Kasumi-1 (cell line): ENCODE data around the gene HLA-C.
"Not testable (repeated sequence)": the region's sequence is repeated elsewhere in the genome, so short reads cannot be mapped to it uniquely, and the experiment has no call there.

Experiments
- DNase-seq, 2 experiments: peaks; one replicate each; lab custom pipeline; 2025; lab: John Stamatoyannopoulos, UW

Gene HLA-C

GRCh38 chr6:31270788-31271640, 878 bp downstream of the HLA-C start:
- no peak for DNase-seq

DNA sequence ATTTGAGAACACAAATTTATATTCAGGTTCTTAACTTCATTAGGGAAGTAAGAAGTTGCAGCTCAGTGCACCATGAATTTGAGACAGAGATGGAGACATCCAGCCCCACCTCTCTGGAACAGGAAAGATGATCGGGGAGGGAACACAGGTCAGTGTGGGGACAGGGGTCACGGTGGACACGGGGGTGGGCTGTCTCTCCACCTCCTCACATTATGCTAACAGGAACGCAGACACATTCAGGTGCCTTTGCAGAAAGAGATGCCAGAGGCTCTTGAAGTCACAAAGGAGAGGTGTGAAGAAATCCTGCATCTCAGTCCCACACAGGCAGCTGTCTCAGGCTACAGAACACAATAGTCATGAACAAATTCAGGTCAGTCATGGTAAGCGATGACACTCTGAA, 3.1 kb downstream of the HLA-C start:
- DNase-seq = no peak

DNA sequence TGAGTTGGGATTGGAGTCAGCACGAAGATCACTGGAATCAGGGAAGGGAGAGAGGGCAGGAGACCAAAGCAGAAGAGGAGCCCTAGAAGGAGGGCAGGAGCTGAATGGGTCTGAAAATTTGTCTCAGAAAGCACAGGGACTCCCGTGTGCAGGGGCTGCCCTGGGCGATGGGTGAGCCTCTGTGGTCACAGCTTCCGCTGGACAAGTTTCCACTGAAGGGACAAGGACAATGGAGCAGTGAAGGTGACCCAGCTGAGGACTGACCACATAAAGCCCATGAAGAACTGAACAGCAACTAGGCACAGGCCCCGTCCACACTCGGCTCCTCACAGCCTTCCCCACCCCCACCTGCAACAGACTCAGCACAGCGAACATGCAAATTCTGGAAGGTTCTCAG, 3.5 kb downstream of the HLA-C start:
- DNase-seq = no peak

DNA sequence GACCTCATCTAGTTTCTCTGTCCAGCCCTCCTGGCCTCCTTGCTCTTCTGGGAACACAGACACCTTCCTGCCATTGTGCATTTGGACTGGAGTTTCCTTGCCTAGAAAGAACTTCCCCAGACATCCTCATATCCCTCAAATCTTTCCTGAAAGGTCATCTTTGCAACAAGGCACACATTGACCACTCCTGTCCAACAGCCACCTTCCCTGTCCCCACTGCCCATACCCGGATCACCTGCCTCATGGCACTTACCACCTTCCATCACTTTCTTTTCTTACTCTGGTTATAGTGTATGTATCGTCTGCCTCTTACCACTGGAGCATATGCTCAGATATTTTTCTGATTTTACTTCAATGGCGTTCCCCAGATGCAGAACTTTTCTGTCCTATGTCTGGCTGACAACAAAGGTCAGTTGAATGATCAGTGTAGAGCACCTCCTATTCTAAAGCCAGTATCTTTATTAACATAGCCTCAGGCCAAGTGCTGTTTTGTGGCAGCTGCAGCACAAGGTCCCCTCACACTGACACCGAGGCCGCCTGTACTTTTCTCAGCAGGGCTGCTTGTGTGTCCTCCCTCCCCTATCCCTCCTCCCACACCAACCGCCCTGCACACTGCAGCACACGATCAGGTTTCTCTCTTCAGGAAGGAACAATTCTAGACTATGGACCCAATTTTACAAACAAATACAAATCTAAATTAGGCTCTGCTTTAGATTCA, 4.1 kb downstream of the HLA-C start:
- DNase-seq = no peak

GRCh38 chr6:31266567-31267360, 5.1 kb downstream of the HLA-C start:
- no peak for DNase-seq

DNA sequence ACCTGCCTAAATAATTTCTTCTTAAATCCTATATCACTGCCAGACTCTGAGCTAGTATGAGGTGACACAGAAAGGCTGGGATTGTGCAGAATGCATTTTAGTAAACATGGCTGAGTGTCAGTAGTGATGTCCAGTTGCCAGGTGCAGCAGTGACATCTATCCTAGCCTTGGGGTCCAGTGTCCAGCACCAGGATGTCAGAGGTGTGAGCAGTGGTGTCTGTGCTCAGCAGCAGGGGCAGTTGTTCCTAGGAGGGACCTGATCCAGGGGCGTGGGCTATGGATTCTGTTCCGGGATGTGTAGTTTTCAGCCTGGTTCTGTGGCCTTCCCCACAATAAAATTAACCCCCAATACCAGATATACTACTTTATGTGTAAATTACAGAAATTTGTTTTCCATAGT, 6.0 kb downstream of the HLA-C start:
- no peak for DNase-seq

DNA sequence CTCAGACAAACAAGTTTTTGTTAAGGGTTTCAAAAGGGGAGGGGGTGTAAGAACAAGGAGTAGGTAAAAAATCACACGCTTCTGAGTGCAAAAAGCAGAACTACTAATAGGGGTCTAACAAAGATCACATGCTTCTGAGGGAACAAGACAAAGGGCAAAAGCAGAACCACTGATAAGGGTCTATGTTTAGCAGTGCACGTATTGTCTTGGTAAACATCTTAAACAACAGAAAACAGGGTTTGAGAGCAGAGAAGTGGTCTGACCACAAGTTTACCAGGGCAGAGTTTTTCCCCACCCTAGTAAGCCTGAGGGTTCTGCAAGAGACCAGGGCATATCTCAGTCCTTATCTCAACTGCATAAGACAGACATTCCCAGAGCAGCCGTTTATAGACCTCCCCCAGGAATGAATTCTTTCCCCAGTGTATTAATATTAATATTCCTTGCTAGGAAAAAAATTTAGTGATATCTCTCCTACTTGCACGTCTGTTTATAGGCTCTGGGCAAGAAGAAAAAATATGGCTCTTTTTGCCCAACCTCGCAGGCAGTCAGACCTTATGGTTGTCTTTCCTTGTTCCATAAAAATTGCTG, 8.5 kb downstream of the HLA-C start:
- DNase-seq = not testable (repeated sequence)

DNA sequence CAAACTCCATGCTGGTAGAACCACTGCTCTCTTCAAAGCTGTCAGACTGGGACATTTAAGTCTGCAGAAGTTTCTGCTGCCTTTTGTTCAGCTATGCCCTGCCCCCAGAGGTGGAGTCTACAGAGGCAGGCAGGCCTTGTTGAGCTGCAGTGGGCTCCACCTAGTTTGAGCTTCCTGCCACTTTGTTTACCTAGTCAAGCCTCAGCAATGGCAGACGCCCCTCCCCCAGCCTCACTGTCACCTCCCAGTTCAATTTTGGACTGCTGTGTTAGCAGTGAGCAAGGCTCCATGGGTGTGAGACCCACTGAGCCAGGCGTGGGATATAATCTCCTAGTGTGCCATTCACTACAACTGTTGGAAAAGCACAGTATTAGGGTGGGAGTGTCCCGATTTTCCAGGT, 11.9 kb downstream of the HLA-C start:
- DNase-seq = not testable (repeated sequence)

DNA sequence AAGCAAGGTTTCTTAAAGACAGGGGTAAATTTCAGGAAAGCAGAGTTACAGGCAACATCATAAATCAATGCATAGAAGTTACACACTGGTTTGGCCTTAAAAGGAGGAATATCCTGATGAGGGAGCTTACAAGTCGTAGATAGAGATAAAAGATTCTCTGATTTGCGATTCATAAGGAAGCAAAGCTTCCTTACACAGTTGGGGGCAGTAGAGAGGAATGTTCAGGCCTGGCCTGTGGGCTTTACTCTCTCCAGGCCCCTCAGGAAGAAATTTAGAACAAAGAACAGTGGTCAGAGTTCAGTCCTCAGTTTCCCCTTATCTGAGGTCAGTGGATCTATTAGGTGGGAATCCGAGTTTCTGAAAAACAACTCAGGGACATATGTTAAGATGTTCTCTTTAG, 19.3 kb downstream of the HLA-C start:
- no peak for DNase-seq

GRCh38 chr6:31251261-31251660, 20.6 kb downstream of the HLA-C start:
- DNase-seq = no peak

DNA sequence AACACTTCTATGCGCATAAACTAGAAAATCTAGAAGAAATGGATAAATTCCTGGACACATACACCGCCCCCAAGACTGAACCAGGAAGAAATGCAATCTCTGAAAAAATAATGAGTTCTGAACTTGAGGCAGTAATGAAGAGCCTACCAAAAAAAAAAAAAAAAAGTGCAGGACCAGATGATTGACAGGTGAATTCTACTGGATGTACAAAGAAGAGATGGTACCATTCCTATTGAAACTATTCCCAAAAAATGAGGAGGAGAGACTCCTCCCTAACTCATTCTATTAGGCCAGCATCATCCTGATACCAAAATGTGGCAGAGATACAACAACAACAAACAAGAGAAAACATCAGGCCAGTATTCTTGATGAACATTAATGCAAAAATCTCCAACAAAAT, 22.7 kb downstream of the HLA-C start:
- no peak for DNase-seq

GRCh38 chr6:31247813-31248212, 24.1 kb downstream of the HLA-C start:
- DNase-seq = no peak

DNA sequence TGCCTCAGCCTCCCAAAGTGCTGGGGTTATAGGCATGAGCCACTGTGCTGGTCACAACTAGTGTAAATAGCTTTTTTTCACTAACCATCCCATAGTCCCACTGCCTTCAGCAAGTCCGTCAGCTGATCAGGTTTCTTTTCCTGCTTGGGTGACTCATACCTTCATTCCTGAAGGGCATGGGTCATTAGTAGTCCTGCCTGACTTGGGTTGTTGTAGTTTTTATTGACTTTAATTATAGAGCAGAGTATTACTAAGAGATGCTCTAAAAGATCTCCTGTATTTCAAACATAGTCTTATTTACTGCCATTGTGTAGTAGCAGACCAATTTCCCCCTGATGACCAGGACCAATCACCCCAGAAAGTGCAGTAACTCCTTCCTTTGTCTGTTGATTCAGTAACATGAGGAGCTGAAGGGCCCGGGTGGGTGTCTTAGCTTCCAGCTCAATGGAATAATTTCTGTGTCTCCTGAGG, 25.8 kb downstream of the HLA-C start:
- no peak for DNase-seq

- no peak for DNase-seq
Measured at GRCh38 chr6:31243508-31243907, 28.4 kb downstream of the HLA-C start.

DNA sequence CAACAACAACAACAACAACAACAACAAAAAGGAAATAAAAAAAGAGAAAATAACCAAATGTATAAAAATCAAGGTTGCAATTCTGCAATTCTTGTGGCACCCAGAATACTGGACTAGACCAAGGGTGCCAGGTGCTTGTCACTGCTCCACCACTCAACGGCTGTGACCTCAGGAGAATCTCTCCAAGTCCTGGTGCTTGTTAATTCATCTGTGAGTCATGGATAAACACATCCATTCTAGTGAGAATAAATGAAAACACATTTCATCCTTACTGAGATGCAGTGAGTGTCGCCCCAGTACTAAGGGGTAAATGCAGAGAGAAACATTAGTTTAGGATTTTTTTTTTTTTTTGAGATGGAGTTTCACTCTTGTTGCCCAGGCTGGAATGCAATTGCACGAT, 32.0 kb downstream of the HLA-C start:
- no peak for DNase-seq

- not testable (repeated sequence) for DNase-seq
Measured at GRCh38 chr6:31234101-31234500, 37.8 kb downstream of the HLA-C start.

DNA sequence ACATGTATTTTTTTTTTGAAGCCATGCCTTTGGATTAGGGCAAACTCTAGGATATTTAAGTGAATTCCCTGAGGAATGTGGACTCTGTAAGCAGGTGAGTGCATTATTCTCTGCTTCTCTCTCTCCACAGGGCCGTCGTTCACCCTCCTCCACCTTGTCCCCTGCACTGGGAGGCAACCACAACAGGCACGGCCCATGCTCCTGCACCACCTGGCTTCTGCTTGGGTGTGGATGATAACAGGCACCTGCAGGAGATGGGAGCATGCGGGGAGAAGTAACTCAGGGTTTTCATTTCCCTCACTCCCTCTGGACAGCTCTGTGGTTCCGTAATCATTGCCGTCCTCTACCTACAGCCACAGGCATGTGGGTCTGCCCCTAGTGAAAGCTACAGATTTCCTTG, 43.4 kb downstream of the HLA-C start:
- no peak for DNase-seq

- DNase-seq = no peak
Measured at GRCh38 chr6:31227143-31227542, 44.7 kb downstream of the HLA-C start.

- no peak for DNase-seq
Measured at GRCh38 chr6:31225735-31226134, 46.2 kb downstream of the HLA-C start.

DNA sequence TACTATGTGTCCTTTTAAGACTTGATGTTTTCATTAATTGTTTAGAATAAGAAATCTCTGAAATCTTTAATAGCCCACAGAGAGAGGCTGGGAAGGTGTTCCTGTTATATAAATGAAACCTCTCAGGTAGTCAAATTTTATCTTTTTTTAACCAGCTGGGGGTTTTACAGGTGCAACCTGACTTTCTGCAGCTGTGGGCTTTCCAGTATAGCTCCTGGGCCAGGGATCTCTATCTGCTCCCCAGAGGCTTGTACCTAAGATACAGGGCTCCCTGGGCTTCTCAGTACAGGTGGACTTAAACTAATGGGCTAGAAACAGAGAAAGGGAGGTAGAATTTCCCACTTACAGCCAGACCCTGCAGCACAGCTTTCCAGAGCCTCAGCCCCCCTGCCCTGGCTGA, 49.4 kb downstream of the HLA-C start:
- no peak for DNase-seq
